Calu3 (cell line): Measurements from ENCODE around the gene IL7R. TPM values are rescaled to one million over a fixed set of nuclear protein-coding genes. Genes with fewer than 3 reads are reported as not detected.

Source experiments
- BruUV-seq: library from RNA; stranded (reverse); fragments of 400-500 nt; replicated peaks from 2 replicates; lab custom pipeline; 2021; lab: Mats Ljungman, UMichigan
- CTCF ChIA-PET: fragments of 300-600 bp; sonication (Branson Sonifier 250); formaldehyde crosslinking; loops from one replicate; lab custom pipeline; 2022; ENCODE audit warnings: antibody characterized with exemption; lab: Charles Lee
- DNase-seq: peaks from one replicate; pipeline ENCODE4 v3.0.0; 2022
- H3K27ac Mint-ChIP-seq: one replicate; pipeline ENCODE4 v1.8.0; 2022; ENCODE audit warnings: mixed read lengths; ENCODE audit not compliant: unreplicated experiment
- H3K27me3 Mint-ChIP-seq: one replicate; pipeline ENCODE4 v1.8.0; 2022; ENCODE audit warnings: mixed read lengths; ENCODE audit not compliant: unreplicated experiment
- H3K36me3 Mint-ChIP-seq: one replicate; pipeline ENCODE4 v1.8.0; 2022; ENCODE audit warnings: mild to moderate bottlenecking, moderate library complexity, mixed read lengths; ENCODE audit not compliant: insufficient read depth, unreplicated experiment
- H3K4me1 Mint-ChIP-seq: one replicate; pipeline ENCODE4 v1.8.0; 2022; ENCODE audit warnings: mild to moderate bottlenecking, low read depth, mixed read lengths; ENCODE audit not compliant: unreplicated experiment
- H3K4me3 Mint-ChIP-seq: one replicate; pipeline ENCODE4 v1.8.0; 2022; ENCODE audit warnings: mild to moderate bottlenecking, low read depth, moderate library complexity, mixed read lengths; ENCODE audit not compliant: unreplicated experiment
- H3K9me3 Mint-ChIP-seq: one replicate; pipeline ENCODE4 v1.8.0; 2022; ENCODE audit warnings: low read depth, mixed read lengths; ENCODE audit not compliant: unreplicated experiment
- CTCF ChIP-seq: fragments of 200-600 bp; IDR thresholded peaks from one replicate; pipeline ENCODE4 v1.8.0; 2022; ENCODE audit warnings: antibody characterized with exemption; ENCODE audit not compliant: unreplicated experiment
- intact Hi-C: fragments of 100-400 bp; cut with micrococcal nuclease; formaldehyde crosslinking; loops from one replicate; pipeline ENCODE4 v1.10.0; 2022; ENCODE audit not compliant: unreplicated experiment
- total RNA-seq: library from RNA; stranded (reverse); gene quantifications from 2 replicates; pipeline ENCODE4 v1.2.3, GENCODE V29; 2022

IL7R gene
- total RNA-seq, 1 experiment from 2014 or later = 0.19 TPM

- peaks cover 6% of the 10 kb centered on the region for H3K9me3 Mint-ChIP-seq
- no peaks in the 10 kb centered on the region for H3K36me3 Mint-ChIP-seq
- no peaks in the 10 kb centered on the region for H3K4me1 Mint-ChIP-seq
- DNase-seq = no peak
- no peak overlapping the region for H3K27ac Mint-ChIP-seq
- CTCF ChIA-PET = no interaction called here
- H3K4me3 Mint-ChIP-seq = no peak overlapping the region
- no peak for TF ChIP-seq CTCF
- H3K27me3 Mint-ChIP-seq = no peaks in the 10 kb centered on the region
- BruUV-seq = no TSS peak
- intact Hi-C loops = no loop called here
Observed at GRCh38 chr5:35869685-35870277, 13.1 kb downstream of the IL7R start.

DNA sequence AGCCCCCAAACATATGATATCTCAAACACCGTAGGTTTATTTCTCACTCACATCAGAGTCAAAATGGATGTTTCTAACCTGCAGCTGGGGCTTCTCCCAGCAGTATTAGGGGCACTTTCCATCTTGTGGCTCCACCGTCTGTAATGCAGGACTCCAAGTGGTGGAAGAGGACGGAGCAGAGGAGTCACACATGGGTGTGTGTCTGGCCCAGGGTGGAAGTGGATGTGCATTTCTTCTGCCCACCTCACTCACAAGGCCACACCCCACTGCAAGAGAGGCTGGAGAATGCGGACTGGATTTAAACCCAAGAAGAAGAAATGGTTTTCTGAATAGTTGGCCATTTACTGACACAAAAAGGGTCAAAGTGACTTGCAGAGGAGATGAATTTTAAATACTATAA is 13.9 kb downstream of the IL7R start:
- Mint-ChIP-seq H3K36me3 (no peaks in the 10 kb centered on the region), H3K27ac (no peak overlapping the region), H3K27me3 (no peaks in the 10 kb centered on the region), H3K4me3 (no peak overlapping the region), H3K9me3 (peaks cover 6% of the 10 kb centered on the region), H3K4me1 (no peaks in the 10 kb centered on the region)
- TF ChIP-seq CTCF = no peak
- BruUV-seq = no TSS peak
- CTCF ChIA-PET = no interaction called here
- no peak for DNase-seq
- intact Hi-C loops = no loop called here

DNA sequence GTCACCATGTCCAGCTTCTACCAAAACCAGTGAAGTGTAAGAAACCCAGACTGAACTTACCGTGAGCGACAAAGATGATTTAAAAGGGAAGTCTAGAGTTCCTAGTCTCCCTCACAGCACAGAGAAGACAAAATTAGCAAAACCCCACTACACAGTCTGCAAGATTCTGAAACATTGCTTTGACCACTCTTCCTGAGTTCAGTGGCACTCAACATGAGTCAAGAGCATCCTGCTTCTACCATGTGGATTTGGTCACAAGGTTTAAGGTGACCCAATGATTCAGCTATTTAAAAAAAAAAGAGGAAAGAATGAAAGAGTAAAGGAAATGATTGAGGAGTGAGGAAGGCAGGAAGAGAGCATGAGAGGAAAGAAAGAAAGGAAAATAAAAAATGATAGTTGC is 19.8 kb downstream of the IL7R start:
- Mint-ChIP-seq H3K4me3 (no peak overlapping the region), H3K4me1 (no peaks in the 10 kb centered on the region), H3K27ac (no peak overlapping the region), H3K36me3 (no peaks in the 10 kb centered on the region), H3K9me3 (peaks cover 8% of the 10 kb centered on the region), H3K27me3 (no peaks in the 10 kb centered on the region)
- no peak for TF ChIP-seq CTCF
- CTCF ChIA-PET = no interaction called here
- no peak for DNase-seq
- no TSS peak for BruUV-seq
- intact Hi-C loops = no loop called here

DNA sequence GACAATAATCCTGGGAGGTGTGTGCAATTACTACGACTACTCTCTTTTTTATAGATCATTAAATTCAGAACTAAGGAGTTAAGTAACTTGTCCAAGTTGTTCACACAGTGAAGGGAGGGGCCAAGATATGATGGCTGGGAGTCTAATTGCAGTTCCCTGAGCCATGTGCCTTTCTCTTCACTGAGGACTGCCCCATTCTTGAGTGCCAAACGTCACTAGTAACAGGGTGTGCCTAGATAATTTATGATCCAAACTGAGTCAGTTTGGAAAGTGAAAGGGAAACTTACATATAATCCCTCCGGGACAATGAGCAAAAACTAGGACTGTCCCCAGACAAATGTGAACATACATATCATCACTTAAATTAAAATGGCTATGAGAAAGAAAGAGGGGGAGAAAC is 20.2 kb downstream of the IL7R start:
- no peak for TF ChIP-seq CTCF
- H3K9me3 Mint-ChIP-seq = peaks cover 8% of the 10 kb centered on the region
- no peak for DNase-seq
- intact Hi-C loops = no loop called here
- no peaks in the 10 kb centered on the region for H3K27me3 Mint-ChIP-seq
- no TSS peak for BruUV-seq
- no peak overlapping the region for H3K27ac Mint-ChIP-seq
- H3K36me3 Mint-ChIP-seq = no peaks in the 10 kb centered on the region
- no peak overlapping the region for H3K4me3 Mint-ChIP-seq
- no peaks in the 10 kb centered on the region for H3K4me1 Mint-ChIP-seq
- CTCF ChIA-PET = no interaction called here
